ENCODE results near the gene CD27.
"Not testable (repeated sequence)": the region's sequence is repeated elsewhere in the genome, so short reads cannot be mapped to it uniquely, and the experiment has no call there.

Gene CD27

DNA sequence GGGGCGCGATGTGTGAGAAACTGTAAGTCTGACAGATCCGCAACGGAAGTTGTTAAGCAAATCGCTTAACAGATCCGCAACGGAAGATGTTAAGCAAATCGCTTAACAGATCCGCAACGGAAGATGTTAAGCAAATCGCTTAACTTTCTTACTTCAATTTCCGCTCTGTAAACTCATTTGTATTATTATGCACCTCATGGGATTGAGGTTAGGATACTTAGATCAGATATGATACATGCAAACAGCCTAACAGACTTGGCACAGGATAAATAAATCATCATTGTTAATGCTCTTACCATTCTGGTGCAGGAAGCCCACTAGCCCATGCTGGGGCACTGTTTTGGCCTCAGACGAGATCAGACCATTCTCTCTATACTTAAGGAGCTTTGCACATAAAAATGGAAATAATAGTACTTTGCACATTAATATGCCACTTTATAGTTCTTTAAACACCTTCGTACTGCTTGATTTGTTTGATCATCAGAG lies 49.5 kb downstream of the CD27 start:
- DNase-seq (ENCODE audit: low spot score in 2 of 2) (no peak), ATAC-seq (ENCODE audit: low read depth) (no peak)
- Mint-ChIP-seq H3K4me3 (peak overlapping the region; percentile 97), H3K27me3 (no peaks in the 10 kb centered on the region), H3K4me1 (peaks cover 14% of the 10 kb centered on the region), H3K9me3 (no peaks in the 10 kb centered on the region), H3K27ac (peak overlapping the region; percentile 98), H3K36me3 (peaks cover 13% of the 10 kb centered on the region)

DNA sequence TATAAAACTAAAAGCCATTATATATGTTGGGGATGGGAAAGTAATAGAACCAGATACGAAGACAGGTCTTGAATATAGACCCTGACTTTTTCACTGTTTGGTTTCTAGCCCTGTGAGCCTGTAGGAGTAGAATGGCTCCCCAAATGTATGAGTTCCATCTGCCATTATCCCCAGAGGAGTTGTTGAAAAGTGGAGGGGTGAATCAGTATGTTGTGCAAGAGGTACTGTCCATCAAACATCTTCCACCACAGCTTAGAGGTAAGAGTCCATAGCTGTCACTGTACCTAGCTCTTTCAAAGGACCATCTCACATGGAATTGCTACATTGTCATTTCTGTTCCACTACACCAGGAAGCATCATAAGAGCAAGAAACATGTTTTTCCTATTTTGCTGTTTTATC lies 50.2 kb downstream of the CD27 start:
- ATAC-seq (ENCODE audit: low read depth), result no peak
- Mint-ChIP-seq H3K27me3 (no peaks in the 10 kb centered on the region), H3K36me3 (peaks cover 13% of the 10 kb centered on the region), H3K4me3 (peak overlapping the region; percentile 97), H3K4me1 (peaks cover 14% of the 10 kb centered on the region), H3K9me3 (no peaks in the 10 kb centered on the region), H3K27ac (no peak overlapping the region)
- no peak for DNase-seq (ENCODE audit: low spot score in 2 of 2)

GRCh38 chr12:6497291-6497690 lies 52.5 kb downstream of the CD27 start:
- H3K9me3 Mint-ChIP-seq; H3K27me3 Mint-ChIP-seq; H3K36me3 Mint-ChIP-seq; H3K27ac Mint-ChIP-seq; DNase-seq (ENCODE audit: low spot score in 2 of 2); ATAC-seq (ENCODE audit: low read depth); H3K4me3 Mint-ChIP-seq: not testable (repeated sequence)
- H3K4me1 Mint-ChIP-seq, result peaks cover 14% of the 10 kb centered on the region

GRCh38 chr12:6500466-6500865 lies 55.7 kb downstream of the CD27 start:
- Mint-ChIP-seq H3K27me3 (no peaks in the 10 kb centered on the region), H3K9me3 (no peaks in the 10 kb centered on the region), H3K4me3 (no peak overlapping the region), H3K4me1 (peaks cover 2% of the 10 kb centered on the region), H3K36me3 (peaks cover 5% of the 10 kb centered on the region), H3K27ac (no peak overlapping the region)
- DNase-seq (ENCODE audit: low spot score in 2 of 2) (no peak), ATAC-seq (ENCODE audit: low read depth) (no peak)
